ENCODE data around the gene GMIP. TPM values are rescaled to one million over a fixed set of nuclear protein-coding genes. Genes with fewer than 3 reads are reported as not detected.
A peak's percentile ranks its signal among the peaks of the same experiment; 100 is the strongest.

Gene GMIP
- total and polyA plus RNA-seq, 4 donors: 0.89 to 6.5 (median 4.3) TPM

- WGBS: 94% methylated on average over 48 of the region's 48 CpGs
- TF ChIP-seq FOXA1 (IDR thresholded peaks at IDR 0.05): no peak
- TF ChIP-seq, protein P1, sequence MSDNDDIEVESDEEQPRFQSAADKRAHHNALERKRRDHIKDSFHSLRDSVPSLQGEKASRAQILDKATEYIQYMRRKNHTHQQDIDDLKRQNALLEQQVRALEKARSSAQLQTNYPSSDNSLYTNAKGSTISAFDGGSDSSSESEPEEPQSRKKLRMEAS (IDR thresholded peaks at IDR 0.05): no peak
- no peak for TF ChIP-seq RXRA (IDR thresholded peaks at IDR 0.05)
- no peak for TF ChIP-seq JUND (IDR thresholded peaks at IDR 0.05)
- no peaks in the 10 kb centered on the region for H3K9me3 ChIP-seq (ENCODE audit: control insufficient read depth in 4 of 4, low read length in 3 of 4)
- H3K4me1 ChIP-seq (ENCODE audit: control insufficient read depth in 4 of 4, insufficient read depth in 4 of 4, low read length in 3 of 4): peaks cover 0 to 8% (median 3%) of the 10 kb centered on the region in 4 donors
- DNase-seq (ENCODE audit: low spot score): no peak
- H3K9ac ChIP-seq (ENCODE audit: low read depth in 1 of 2, low read length in 2 of 2): no peak overlapping the region
- H3K4me3 ChIP-seq (ENCODE audit: low read depth in 1 of 3, low read length in 3 of 3): peak overlapping the region in 1 of 3 donors; percentile 44
- no peak overlapping the region for H3K27ac ChIP-seq (ENCODE audit: low read depth in 1 of 2, low read length in 2 of 2)
- peaks cover 0 to 2% (median 0%) of the 10 kb centered on the region in 4 donors for H3K27me3 ChIP-seq (ENCODE audit: control insufficient read depth in 4 of 4, insufficient read depth in 4 of 4, low read length in 3 of 4)
- peaks cover 0 to 3% (median 0%) of the 10 kb centered on the region in 4 donors for H3K36me3 ChIP-seq (ENCODE audit: control insufficient read depth in 4 of 4, insufficient read depth in 3 of 4, low read depth in 1 of 4, low read length in 3 of 4)
Measured at GRCh38 chr19:19626516-19627472, 16.7 kb downstream of the GMIP start.

- no peak for DNase-seq (ENCODE audit: low spot score)
- Histone ChIP-seq H3K9ac (ENCODE audit: low read depth in 1 of 2, low read length in 2 of 2) (no peak overlapping the region), H3K27ac (ENCODE audit: low read depth in 1 of 2, low read length in 2 of 2) (no peak overlapping the region), H3K36me3 (ENCODE audit: control insufficient read depth in 4 of 4, insufficient read depth in 3 of 4, low read depth in 1 of 4, low read length in 3 of 4) (no peaks in the 10 kb centered on the region), H3K27me3 (ENCODE audit: control insufficient read depth in 4 of 4, insufficient read depth in 4 of 4, low read length in 3 of 4) (peaks cover 0 to 2% (median 0%) of the 10 kb centered on the region in 4 donors), H3K9me3 (ENCODE audit: control insufficient read depth in 4 of 4, low read length in 3 of 4) (no peaks in the 10 kb centered on the region), H3K4me3 (ENCODE audit: low read depth in 1 of 3, low read length in 3 of 3) (no peak overlapping the region), H3K4me1 (ENCODE audit: control insufficient read depth in 4 of 4, insufficient read depth in 4 of 4, low read length in 3 of 4) (peaks cover 0 to 8% (median 3%) of the 10 kb centered on the region in 4 donors)
- no peak for TF ChIP-seq ATF3 (IDR thresholded peaks at IDR 0.05)
- WGBS: 96% methylated on average over 19 of the region's 19 CpGs
Measured at GRCh38 chr19:19624032-19624570, 19.4 kb downstream of the GMIP start.

- no peak for DNase-seq (ENCODE audit: low spot score)
- Histone ChIP-seq H3K9ac (ENCODE audit: low read depth in 1 of 2, low read length in 2 of 2) (no peak overlapping the region), H3K4me3 (ENCODE audit: low read depth in 1 of 3, low read length in 3 of 3) (no peak overlapping the region), H3K36me3 (ENCODE audit: control insufficient read depth in 4 of 4, insufficient read depth in 3 of 4, low read depth in 1 of 4, low read length in 3 of 4) (no peaks in the 10 kb centered on the region), H3K4me1 (ENCODE audit: control insufficient read depth in 4 of 4, insufficient read depth in 4 of 4, low read length in 3 of 4) (peaks cover 0 to 7% (median 2%) of the 10 kb centered on the region in 4 donors), H3K27ac (ENCODE audit: low read depth in 1 of 2, low read length in 2 of 2) (no peak overlapping the region), H3K27me3 (ENCODE audit: control insufficient read depth in 4 of 4, insufficient read depth in 4 of 4, low read length in 3 of 4) (no peaks in the 10 kb centered on the region), H3K9me3 (ENCODE audit: control insufficient read depth in 4 of 4, low read length in 3 of 4) (peaks cover 0 to 4% (median 0%) of the 10 kb centered on the region in 4 donors)
- no peak for TF ChIP-seq TAF1 (conservative IDR thresholded peaks at IDR 0.05)
- TF ChIP-seq RXRA (IDR thresholded peaks at IDR 0.05): no peak
- TF ChIP-seq JUND (IDR thresholded peaks at IDR 0.05): no peak
- no peak for TF ChIP-seq CTCF (IDR thresholded peaks at IDR 0.05; ENCODE audit: low read depth, low read length, missing input control)
- no peak for TF ChIP-seq ATF3 (IDR thresholded peaks at IDR 0.05)
- no peak for TF ChIP-seq HNF4G (IDR thresholded peaks at IDR 0.05)
- TF ChIP-seq, protein P2, sequence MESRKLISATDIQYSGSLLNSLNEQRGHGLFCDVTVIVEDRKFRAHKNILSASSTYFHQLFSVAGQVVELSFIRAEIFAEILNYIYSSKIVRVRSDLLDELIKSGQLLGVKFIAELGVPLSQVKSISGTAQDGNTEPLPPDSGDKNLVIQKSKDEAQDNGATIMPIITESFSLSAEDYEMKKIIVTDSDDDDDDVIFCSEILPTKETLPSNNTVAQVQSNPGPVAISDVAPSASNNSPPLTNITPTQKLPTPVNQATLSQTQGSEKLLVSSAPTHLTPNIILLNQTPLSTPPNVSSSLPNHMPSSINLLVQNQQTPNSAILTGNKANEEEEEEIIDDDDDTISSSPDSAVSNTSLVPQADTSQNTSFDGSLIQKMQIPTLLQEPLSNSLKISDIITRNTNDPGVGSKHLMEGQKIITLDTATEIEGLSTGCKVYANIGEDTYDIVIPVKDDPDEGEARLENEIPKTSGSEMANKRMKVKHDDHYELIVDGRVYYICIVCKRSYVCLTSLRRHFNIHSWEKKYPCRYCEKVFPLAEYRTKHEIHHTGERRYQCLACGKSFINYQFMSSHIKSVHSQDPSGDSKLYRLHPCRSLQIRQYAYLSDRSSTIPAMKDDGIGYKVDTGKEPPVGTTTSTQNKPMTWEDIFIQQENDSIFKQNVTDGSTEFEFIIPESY (IDR thresholded peaks at IDR 0.05): no peak
- TF ChIP-seq NR2F2 (IDR thresholded peaks at IDR 0.05): no peak
- no peak for TF ChIP-seq FOXA2 (IDR thresholded peaks at IDR 0.05)
- TF ChIP-seq SP1 (IDR thresholded peaks at IDR 0.05): no peak
- TF ChIP-seq EGR1 (IDR thresholded peaks at IDR 0.05; ENCODE audit: low read depth in 2 of 2): no peak
- 83% methylated on average over 5 of the region's 5 CpGs for WGBS
Measured at GRCh38 chr19:19623383-19623782, 20.1 kb downstream of the GMIP start.

All from liver (tissue), 9 donors.